Measurements from ENCODE around the gene RAB11FIP3. TPM values are rescaled to one million over a fixed set of nuclear protein-coding genes. Genes with fewer than 3 reads are reported as not detected.

The RAB11FIP3 gene
- total and polyA plus RNA-seq, 10 of the 15 experiments (the other 5 are each of a cell fraction or from before 2014, with no cell fraction given): 1.2 to 27.3 (median 7.7) TPM

DNA sequence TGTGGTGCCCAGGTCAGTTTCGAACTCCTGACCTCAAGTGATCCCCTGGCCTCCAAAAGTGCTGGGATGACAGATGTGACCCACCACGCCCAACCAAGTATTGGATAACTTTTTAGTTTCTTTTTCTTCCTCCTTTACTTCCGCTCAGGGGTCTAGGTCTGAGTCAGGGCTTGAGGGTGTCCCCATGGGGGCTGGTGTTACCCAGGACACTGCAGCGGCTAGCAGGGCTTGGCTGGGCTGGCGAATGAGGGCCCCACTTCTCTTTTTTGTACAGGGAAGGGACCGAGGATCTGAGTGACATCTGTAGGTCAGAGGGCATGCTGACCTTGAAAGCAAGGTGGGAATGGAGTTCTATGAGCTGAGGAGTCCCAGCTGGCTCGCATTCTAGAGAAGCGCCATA is 24.9 kb downstream of the RAB11FIP3 start (continued):
- TF ChIP-seq ZNF384 (IDR thresholded peaks at IDR 0.05; ENCODE audit: borderline replicate concordance, low read depth, low read length): no peak

DNA sequence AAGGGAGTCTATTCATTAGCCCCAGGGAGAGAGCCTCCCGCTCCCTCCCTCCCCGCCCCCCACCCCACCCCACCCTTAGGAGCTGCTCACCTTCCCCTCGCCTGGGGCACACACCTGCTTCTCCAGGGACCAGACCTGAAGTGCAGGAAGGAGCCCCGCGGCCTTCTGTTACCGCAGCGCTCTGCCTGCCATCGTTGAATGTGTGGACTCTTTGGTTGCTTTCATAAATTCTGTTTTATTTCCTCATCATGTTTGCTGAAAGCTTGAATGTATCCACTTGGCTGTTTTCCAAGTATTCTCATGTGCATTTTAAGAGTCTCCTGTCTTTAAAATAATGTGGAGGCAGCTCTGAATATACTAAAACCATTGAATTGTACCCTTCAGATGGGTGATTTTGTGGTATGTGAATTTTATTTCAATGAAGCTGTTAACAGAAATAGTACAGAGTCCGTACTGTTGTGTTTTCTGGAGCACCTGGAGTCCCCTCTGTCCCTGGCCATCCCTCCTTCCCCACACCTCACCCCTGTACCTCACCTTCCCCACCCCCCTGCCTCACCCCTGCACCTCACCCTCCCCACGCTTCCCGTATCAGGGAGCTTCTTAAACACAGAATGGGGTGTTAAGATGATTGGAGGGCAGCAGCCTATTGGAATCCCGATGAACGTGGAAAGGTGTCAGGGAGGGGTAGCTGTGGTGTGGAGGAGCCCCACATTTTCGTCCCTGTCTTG is 25.5 kb downstream of the RAB11FIP3 start:
- in situ Hi-C loops (cut with MboI): no loop called here
- Histone ChIP-seq H3K36me3 (ENCODE audit: control insufficient read depth in 2 of 2, insufficient read depth in 2 of 2, low read length in 1 of 2) (no peaks in the 10 kb centered on the region), H3K4me1 (ENCODE audit: control insufficient read depth, insufficient read depth, low read length) (peaks cover 10% of the 10 kb centered on the region), H3K9me3 (replicated peaks; ENCODE audit: control insufficient read depth, insufficient read depth, low read length) (no peaks in the 10 kb centered on the region), H3K27ac (ENCODE audit: control insufficient read depth, insufficient read depth) (no peak overlapping the region), H3K9ac (ENCODE audit: control insufficient read depth, insufficient read depth, low read length) (no peak overlapping the region), H3K27me3 (replicated peaks in 1 of 2; ENCODE audit: control insufficient read depth in 2 of 2, insufficient read depth in 2 of 2, low read length in 1 of 2) (no peaks in the 10 kb centered on the region), H3K4me2 (ENCODE audit: control insufficient read depth, insufficient read depth) (no peak overlapping the region), H4K20me1 (ENCODE audit: control insufficient read depth, insufficient read depth) (no peaks in the 10 kb centered on the region), H3K4me3 (no peak overlapping the region), H2AFZ (ENCODE audit: control insufficient read depth, low read depth, low read length) (no peak overlapping the region), H3K79me2 (ENCODE audit: control insufficient read depth, insufficient read depth, low read length) (no peaks in the 10 kb centered on the region)
- ChIA-PET CTCF (interaction anchor here (1.1 kb wide), 1 partner anchor 22 kb away, joined by 3 read pairs; no protein-coding TSS in a partner anchor), POLR2A (interaction anchor here (0.6 to 1.2 kb wide), 2 partner anchors 14 to 31 kb away, joined by 3 read pairs; no protein-coding TSS in a partner anchor), SMC1A (ENCODE audit: uncharacterized antibody, unreplicated experiment) (interaction anchor here (0.8 kb wide), 1 partner anchor 14 kb away, joined by 3 read pairs; no protein-coding TSS in a partner anchor), RAD21 (ENCODE audit: unreplicated experiment) (interaction anchor here (0.6 kb wide), 1 partner anchor 56 kb away, joined by 3 read pairs; no protein-coding TSS in a partner anchor)
- ATAC-seq: no peak
- TF ChIP-seq CREM (IDR thresholded peaks at IDR 0.05; ENCODE audit: low read depth): 0 out of 2 replicates have a peak, but pooled peaks have one; percentile 0
- TF ChIP-seq, protein P1, sequence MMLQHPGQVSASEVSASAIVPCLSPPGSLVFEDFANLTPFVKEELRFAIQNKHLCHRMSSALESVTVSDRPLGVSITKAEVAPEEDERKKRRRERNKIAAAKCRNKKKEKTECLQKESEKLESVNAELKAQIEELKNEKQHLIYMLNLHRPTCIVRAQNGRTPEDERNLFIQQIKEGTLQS (IDR thresholded peaks at IDR 0.05; ENCODE audit: borderline replicate concordance, extremely low read depth, low read depth, low read length): no peak
- intact Hi-C loops (cut with micrococcal nuclease; ENCODE audit: unreplicated experiment): loop anchor here (1.0 kb wide), 1 partner anchor 24 kb away; no protein-coding TSS in a partner anchor
- DNase-seq (ENCODE audit: low read depth, low spot score): no peak
- no peak for FAIRE-seq
- 85% methylated on average over 11 of the region's 14 CpGs for WGBS (ENCODE audit: insufficient coverage, insufficient replicate concordance, low lambda C conversion rate, missing lambda C conversion rate)
- no TSS peak for BruUV-seq (replicated peaks)
